Epithelial cell of prostate (primary cell): ENCODE data around the gene SPACA6.

ENCODE experiments used
- DNase-seq: peaks from one replicate; pipeline ENCODE4 v3.0.0-alpha.2; 2011; ENCODE audit warnings: low read depth, low spot score
- H3K27ac ChIP-seq: fragments of 450-650 bp; 2 replicates; pipeline ENCODE4 v1.5.1; 2017; ENCODE audit warnings: mild to moderate bottlenecking

Gene SPACA6

DNA sequence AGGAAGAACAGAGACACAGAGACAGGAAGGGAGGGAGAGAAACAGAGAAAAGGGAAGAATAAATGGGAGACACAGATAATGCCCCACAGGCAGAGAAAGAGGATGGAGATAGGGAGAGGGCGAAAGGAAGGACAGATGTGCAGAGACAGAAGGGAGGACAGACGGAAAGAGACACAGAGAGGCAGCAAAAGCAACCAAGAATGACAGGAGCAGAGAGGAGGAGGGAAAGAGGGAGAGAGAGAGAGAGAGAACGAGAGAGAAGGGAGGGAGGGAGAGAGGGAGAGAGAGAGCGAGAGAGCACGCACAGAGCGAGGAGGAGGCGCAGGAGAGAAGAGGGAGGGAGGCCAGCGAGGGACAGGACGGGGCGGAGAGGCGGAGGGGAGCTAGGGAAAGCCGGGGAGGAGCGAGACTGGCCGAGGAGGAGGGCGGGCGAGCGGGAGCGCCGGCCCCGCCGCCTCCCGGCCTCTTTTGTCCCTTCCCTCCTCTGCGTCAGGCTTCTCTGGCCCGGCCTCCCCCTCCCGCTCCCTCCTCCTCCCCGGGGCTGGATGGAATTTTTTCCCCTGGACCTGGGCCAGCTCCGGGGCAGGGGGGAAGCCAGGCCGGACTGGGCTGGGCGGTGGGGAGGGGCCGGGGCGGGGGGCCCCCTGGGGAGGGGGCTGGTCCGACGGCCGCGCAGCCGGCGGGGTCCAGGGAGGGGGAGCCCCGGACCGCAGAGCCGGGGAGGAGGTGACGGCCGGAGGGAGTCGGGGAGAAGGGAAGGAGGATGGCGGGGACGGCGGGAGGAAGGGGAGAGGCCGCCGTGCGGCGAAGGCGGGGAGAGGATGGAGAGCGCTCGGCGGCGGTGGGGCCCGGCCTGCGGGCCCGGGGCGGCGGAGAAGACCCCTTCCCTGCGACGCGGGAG, 4.2 kb upstream of the SPACA6 start:
- DNase-seq = peak; percentile 79
- peak overlapping the region; percentile 83 for H3K27ac ChIP-seq

GRCh38 chr19:51689751-51690453, 3.2 kb upstream of the SPACA6 start:
- no peak for DNase-seq
- H3K27ac ChIP-seq = peak overlapping the region; percentile 83

DNA sequence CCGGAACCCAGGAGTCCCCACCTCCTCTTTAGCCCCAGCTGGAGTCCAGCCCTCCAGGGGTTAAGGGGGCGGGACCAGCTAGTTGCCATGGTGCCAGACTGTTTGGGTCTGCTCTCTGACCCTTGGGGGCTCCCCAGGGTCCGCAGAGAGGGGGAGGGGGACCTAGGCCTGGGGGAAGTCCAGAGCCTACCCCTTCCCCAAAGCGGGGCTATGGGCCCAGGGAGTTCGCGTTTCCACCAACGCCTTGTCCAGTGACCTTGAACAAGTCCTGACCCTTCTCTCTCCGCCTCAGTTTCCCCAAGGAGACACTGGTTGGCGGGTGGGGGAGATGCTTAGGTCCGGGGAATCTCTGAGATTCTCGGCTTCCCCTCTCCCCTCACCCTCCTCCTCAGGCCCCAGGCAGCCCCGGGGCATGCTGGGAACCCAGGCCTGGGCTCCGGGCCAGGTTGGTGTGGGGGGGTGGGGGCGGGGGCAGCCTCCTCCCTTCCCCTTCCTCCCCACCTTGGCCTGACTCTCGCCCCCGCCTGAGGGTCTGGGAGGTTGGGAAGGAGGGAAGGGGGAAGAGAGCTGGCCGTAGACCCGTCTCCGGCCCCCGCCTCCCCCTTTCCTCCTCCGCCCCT, 2.6 kb upstream of the SPACA6 start:
- no peak for DNase-seq
- H3K27ac ChIP-seq = peak overlapping the region; percentile 83

GRCh38 chr19:51691074-51691583, 2.0 kb upstream of the SPACA6 start:
- DNase-seq = no peak
- peak overlapping the region; percentile 83 for H3K27ac ChIP-seq

- H3K27ac ChIP-seq = peak overlapping the region; percentile 83
- DNase-seq = no peak
Measured at GRCh38 chr19:51691584-51692428, 1.3 kb upstream of the SPACA6 start.

DNA sequence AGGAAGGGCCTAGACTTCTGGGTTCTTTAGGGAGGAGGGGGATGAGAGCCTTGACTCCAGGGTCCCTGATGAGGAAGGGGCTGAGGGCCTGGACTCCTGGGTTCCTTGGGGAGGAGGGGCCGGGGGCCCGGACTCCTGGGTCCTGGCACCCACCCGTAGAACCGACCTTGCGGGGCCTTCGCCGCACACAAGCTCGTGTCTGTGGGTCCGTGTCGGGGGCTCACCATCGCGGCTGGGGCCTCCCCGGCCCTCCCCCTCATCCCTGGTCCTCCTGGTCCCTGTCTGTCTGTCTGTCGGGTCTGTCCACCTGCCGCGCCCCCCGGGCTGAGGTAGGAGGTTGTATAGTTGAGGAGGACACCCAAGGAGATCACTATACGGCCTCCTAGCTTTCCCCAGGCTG, 662 bp upstream of the SPACA6 start:
- no peak overlapping the region for H3K27ac ChIP-seq

DNA sequence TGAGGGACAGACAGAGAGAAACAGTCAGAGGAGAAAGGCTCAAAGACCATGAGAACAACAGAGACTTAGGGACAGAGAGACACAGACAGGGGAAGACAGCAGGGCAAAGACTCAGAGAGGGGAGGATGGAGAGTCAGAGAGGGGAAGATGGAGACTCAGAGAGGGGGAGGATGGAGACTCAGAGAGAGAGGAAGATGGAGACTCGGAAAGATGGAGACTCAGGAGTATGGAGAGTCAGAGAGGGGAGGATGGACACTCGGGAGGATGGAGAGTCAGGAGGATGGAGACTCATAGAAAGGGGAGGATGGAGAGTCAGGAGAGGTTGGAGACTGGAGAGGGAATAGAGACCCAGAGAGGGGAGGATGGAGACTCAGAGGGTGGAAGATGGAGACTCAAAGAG, 689 bp downstream of the SPACA6 start:
- H3K27ac ChIP-seq = no peak overlapping the region

More for the DNA sequence above, 662 bp upstream of the SPACA6 start:
- no peak for DNase-seq

GRCh38 chr19:51694318-51695085, 1.4 kb downstream of the SPACA6 start:
- no peak overlapping the region for H3K27ac ChIP-seq
- DNase-seq = no peak

More for the DNA sequence above, 689 bp downstream of the SPACA6 start:
- DNase-seq = no peak

GRCh38 chr19:51695088-51695487, 2.0 kb downstream of the SPACA6 start:
- no peak overlapping the region for H3K27ac ChIP-seq
- DNase-seq = no peak

- H3K27ac ChIP-seq = no peak overlapping the region
- no peak for DNase-seq
Measured at GRCh38 chr19:51695702-51696315, 2.7 kb downstream of the SPACA6 start.

GRCh38 chr19:51696606-51697005, 3.5 kb downstream of the SPACA6 start:
- DNase-seq = no peak
- no peak overlapping the region for H3K27ac ChIP-seq

DNA sequence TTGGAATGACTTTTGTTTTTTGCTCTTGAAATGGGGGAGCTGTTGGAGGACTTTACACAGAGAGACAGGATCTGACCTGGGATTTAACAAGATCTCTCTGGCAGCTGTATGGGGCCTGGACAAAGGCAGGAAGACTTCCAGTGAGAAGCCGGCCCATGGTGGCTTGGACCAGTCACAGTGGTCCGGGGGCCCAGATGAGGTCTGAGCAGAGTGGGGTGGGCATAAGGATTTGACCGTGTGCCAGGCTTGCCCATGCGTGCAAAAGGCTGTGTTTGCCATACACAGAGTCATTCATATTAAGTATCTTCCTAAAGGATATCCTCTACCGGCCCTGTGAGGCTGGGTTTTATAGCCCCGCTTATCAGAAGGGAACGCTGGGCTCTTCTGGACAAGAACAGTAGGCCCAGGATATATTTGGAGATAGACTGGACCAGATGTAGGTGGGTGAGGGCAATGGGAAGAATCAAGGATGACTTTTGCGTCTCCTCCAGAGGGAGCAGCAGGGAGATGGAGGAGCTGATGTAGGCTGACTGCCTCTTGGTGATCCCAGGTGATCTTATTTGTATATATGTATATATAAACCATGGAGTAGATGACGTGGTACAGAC, 4.1 kb downstream of the SPACA6 start:
- DNase-seq = no peak
- H3K27ac ChIP-seq = no peak overlapping the region

DNA sequence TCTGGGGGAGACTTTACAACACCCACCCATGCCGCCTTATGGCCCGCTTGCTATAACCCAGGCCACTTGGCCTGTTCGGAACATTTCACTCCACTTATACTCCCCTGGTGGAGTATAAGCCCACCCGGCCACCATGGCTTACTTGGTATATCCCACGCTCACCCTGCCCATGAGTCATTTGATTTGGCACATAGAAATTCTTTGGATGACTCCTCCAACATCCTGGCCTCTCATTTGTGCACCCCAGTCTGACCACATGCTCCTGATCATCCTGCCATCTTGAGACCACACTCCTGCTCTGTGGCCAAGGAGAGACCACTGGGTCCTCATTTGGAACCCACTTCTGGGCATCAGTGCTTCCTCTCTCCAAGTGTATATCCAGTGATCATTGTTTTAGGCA, 5.2 kb downstream of the SPACA6 start:
- no peak for DNase-seq
- no peak overlapping the region for H3K27ac ChIP-seq

- DNase-seq = no peak
- no peak overlapping the region for H3K27ac ChIP-seq
Measured at GRCh38 chr19:51699170-51699569, 6.0 kb downstream of the SPACA6 start.

GRCh38 chr19:51701468-51702100, 8.5 kb downstream of the SPACA6 start:
- peak overlapping the region; percentile 71 for H3K27ac ChIP-seq
- DNase-seq = no peak

- peak overlapping the region; percentile 71 for H3K27ac ChIP-seq
- no peak for DNase-seq
Measured at GRCh38 chr19:51702103-51702824, 9.1 kb downstream of the SPACA6 start.
